GM18868 (cell line): ENCODE results near the gene ATF7.
A peak's percentile ranks its signal among the peaks of the same experiment; 100 is the strongest.

Source experiments
- ATAC-seq: cut with Tn5 transposase; IDR thresholded peaks from one replicate; pipeline ENCODE4 v1.9.1; 2021; ENCODE audit warnings: mild to moderate bottlenecking, moderate library complexity; ENCODE audit not compliant: unreplicated experiment

Gene ATF7

GRCh38 chr12:53502983-53503728, 123.0 kb downstream of the ATF7 start:
- no peak for ATAC-seq

- ATAC-seq: no peak
Observed at GRCh38 chr12:53502331-53502730, 123.9 kb downstream of the ATF7 start.

- ATAC-seq: no peak
Observed at GRCh38 chr12:53501615-53502181, 124.5 kb downstream of the ATF7 start.

GRCh38 chr12:53500776-53501614, 125.2 kb downstream of the ATF7 start, which contains the start of gene TARBP2:
TSS of gene TARBP2 (plus strand) at chr12:53501283. CDS start at chr12:53501409, 126 bp downstream.
- peak; percentile 77 for ATAC-seq

- ATAC-seq: no peak
Observed at GRCh38 chr12:53500142-53500775, 125.9 kb downstream of the ATF7 start.

- no peak for ATAC-seq
Observed at GRCh38 chr12:53499266-53500141, 126.7 kb downstream of the ATF7 start, which contains the start of gene MAP3K12. TSS of gene MAP3K12 (minus strand) at chr12:53499458. CDS start at chr12:53487391, 12,067 bp downstream.

- ATAC-seq: no peak
Observed at GRCh38 chr12:53498235-53498630, 127.9 kb downstream of the ATF7 start.

- ATAC-seq: no peak
Observed at GRCh38 chr12:53497461-53497860, 128.7 kb downstream of the ATF7 start.

- no peak for ATAC-seq
Observed at GRCh38 chr12:53496752-53497032, 129.5 kb downstream of the ATF7 start.

GRCh38 chr12:53495903-53496751, 130.1 kb downstream of the ATF7 start:
- no peak for ATAC-seq

- ATAC-seq: no peak
Observed at GRCh38 chr12:53493610-53494391, 132.4 kb downstream of the ATF7 start.

- ATAC-seq: peak; percentile 93
Observed at GRCh38 chr12:53492830-53493609, 133.2 kb downstream of the ATF7 start.

- ATAC-seq: no peak
Observed at GRCh38 chr12:53492188-53492587, 134.0 kb downstream of the ATF7 start.

- no peak for ATAC-seq
Observed at GRCh38 chr12:53489242-53489864, 136.8 kb downstream of the ATF7 start.

- no peak for ATAC-seq
Observed at GRCh38 chr12:53486736-53487487, 139.3 kb downstream of the ATF7 start.

- no peak for ATAC-seq
Observed at GRCh38 chr12:53485955-53486735, 140.0 kb downstream of the ATF7 start.
